ENCODE data around the gene WDR27.

Gene WDR27

GRCh38 chr6:169510871-169511270 is 191.0 kb downstream of the WDR27 start:
- no peak for DNase-seq

GRCh38 chr6:169508452-169508851 is 193.4 kb downstream of the WDR27 start:
- DNase-seq: no peak

- no peak for DNase-seq
Observed at GRCh38 chr6:169503422-169504152, 198.2 kb downstream of the WDR27 start.

- DNase-seq: no peak
Observed at GRCh38 chr6:169502445-169502844, 199.4 kb downstream of the WDR27 start.

GRCh38 chr6:169501777-169502313 is 200.0 kb downstream of the WDR27 start:
- DNase-seq: no peak

GRCh38 chr6:169501128-169501527 is 200.7 kb downstream of the WDR27 start:
- no peak for DNase-seq

- no peak for DNase-seq
Observed at GRCh38 chr6:169500688-169501087, 201.1 kb downstream of the WDR27 start.

- no peak for DNase-seq
Observed at GRCh38 chr6:169499848-169500247, 202.0 kb downstream of the WDR27 start.

- no peak for DNase-seq
Observed at GRCh38 chr6:169498916-169499513, 202.8 kb downstream of the WDR27 start.

- no peak for DNase-seq
Observed at GRCh38 chr6:169495601-169496000, 206.2 kb downstream of the WDR27 start.

- DNase-seq: no peak
Observed at GRCh38 chr6:169494038-169494437, 207.8 kb downstream of the WDR27 start.

GRCh38 chr6:169491482-169491881 is 210.3 kb downstream of the WDR27 start:
- no peak for DNase-seq

- DNase-seq: no peak
Observed at GRCh38 chr6:169490830-169491229, 211.0 kb downstream of the WDR27 start.

GRCh38 chr6:169490246-169490641 is 211.6 kb downstream of the WDR27 start:
- no peak for DNase-seq

GRCh38 chr6:169489563-169490245 is 212.1 kb downstream of the WDR27 start:
- no peak for DNase-seq

- DNase-seq: no peak
Observed at GRCh38 chr6:169487579-169488436, 214.0 kb downstream of the WDR27 start.

- no peak for DNase-seq
Observed at GRCh38 chr6:169479783-169480495, 221.9 kb downstream of the WDR27 start.

GRCh38 chr6:169474362-169474761 is 227.5 kb downstream of the WDR27 start:
- DNase-seq: no peak

GRCh38 chr6:169473663-169474062 is 228.2 kb downstream of the WDR27 start:
- DNase-seq: no peak

- no peak for DNase-seq
Observed at GRCh38 chr6:169472786-169473416, 228.9 kb downstream of the WDR27 start.

- no peak for DNase-seq
Observed at GRCh38 chr6:169470790-169471189, 231.0 kb downstream of the WDR27 start.

GRCh38 chr6:169469028-169469427 is 232.8 kb downstream of the WDR27 start:
- DNase-seq: no peak
